ENCODE results near the gene SLC4A4. TPM values are rescaled to one million over a fixed set of nuclear protein-coding genes. Genes with fewer than 3 reads are reported as not detected.

The SLC4A4 gene
- total and polyA plus RNA-seq, 4 donors, result 3.0 to 36.7 (median 8.2) TPM

DNA sequence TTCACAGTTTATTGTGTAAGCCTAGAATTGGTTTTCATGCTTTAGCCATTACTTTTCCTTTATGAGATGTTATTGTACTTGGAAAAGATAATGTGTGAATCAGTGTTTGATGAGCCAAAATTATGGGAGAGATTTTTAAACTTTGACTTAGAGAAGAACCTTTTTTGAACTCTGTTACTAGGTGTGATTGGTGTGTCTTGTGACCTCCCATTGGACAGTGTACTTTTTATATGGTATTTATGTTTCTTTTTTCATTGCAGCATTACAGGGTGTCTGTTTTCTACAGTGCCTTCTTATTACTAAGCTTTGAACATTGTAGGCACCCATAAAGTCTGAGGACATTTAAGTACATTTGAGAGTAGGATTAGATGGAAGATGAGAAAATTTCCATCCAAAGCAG lies 91.1 kb downstream of the SLC4A4 start:
- DNase-seq (ENCODE audit: low spot score), result no peak
- peak overlapping the region; percentile 35 to 56 for H3K27ac ChIP-seq (ENCODE audit: low read depth in 1 of 2, low read length in 2 of 2)
- H3K27me3 ChIP-seq (ENCODE audit: control insufficient read depth in 4 of 4, insufficient read depth in 4 of 4, low read length in 3 of 4), result no peaks in the 10 kb centered on the region
- H3K9ac ChIP-seq (ENCODE audit: low read depth in 1 of 2, low read length in 2 of 2), result no peak overlapping the region
- H3K36me3 ChIP-seq (ENCODE audit: control insufficient read depth in 4 of 4, insufficient read depth in 3 of 4, low read depth in 1 of 4, low read length in 3 of 4), result no peaks in the 10 kb centered on the region
- TF ChIP-seq, protein P1, sequence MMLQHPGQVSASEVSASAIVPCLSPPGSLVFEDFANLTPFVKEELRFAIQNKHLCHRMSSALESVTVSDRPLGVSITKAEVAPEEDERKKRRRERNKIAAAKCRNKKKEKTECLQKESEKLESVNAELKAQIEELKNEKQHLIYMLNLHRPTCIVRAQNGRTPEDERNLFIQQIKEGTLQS (IDR thresholded peaks at IDR 0.05), result no peak
- no peak for TF ChIP-seq TAF1 (conservative IDR thresholded peaks at IDR 0.05)
- no peak for TF ChIP-seq RXRA (IDR thresholded peaks at IDR 0.05)
- TF ChIP-seq FOXA1 (IDR thresholded peaks at IDR 0.05), result no peak
- no peak for TF ChIP-seq JUND (IDR thresholded peaks at IDR 0.05)
- TF ChIP-seq RAD21 (IDR thresholded peaks at IDR 0.05), result no peak
- H3K4me3 ChIP-seq (ENCODE audit: low read depth in 1 of 3, low read length in 3 of 3), result no peak overlapping the region
- peaks cover 0 to 4% (median 0%) of the 10 kb centered on the region in 4 donors for H3K4me1 ChIP-seq (ENCODE audit: control insufficient read depth in 4 of 4, insufficient read depth in 4 of 4, low read length in 3 of 4)
- no peaks in the 10 kb centered on the region for H3K9me3 ChIP-seq (ENCODE audit: control insufficient read depth in 4 of 4, low read length in 3 of 4)

DNA sequence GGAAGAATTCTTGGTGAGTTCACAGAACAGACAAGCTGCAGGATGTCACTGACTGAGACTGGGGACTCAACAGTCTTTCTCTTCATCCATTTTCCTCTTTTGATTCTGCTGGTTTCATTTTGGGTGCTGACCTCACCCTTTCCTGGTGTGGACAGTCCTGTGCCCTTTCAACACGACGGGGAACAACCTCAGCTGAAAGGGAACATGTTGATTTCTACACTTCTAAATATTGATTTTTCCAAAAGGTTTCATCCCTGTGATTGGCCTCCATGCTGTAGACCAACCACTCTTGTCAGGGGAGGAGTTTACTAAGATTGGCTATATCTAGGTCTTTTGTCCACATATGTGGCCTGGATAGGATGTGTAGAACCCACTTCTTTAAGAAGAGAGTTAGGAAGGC lies 91.8 kb downstream of the SLC4A4 start:
- Histone ChIP-seq H3K36me3 (ENCODE audit: control insufficient read depth in 4 of 4, insufficient read depth in 3 of 4, low read depth in 1 of 4, low read length in 3 of 4) (no peaks in the 10 kb centered on the region), H3K27me3 (ENCODE audit: control insufficient read depth in 4 of 4, insufficient read depth in 4 of 4, low read length in 3 of 4) (no peaks in the 10 kb centered on the region), H3K9me3 (ENCODE audit: control insufficient read depth in 4 of 4, low read length in 3 of 4) (no peaks in the 10 kb centered on the region), H3K27ac (ENCODE audit: low read depth in 1 of 2, low read length in 2 of 2) (peak overlapping the region; percentile 35 to 56), H3K4me3 (ENCODE audit: low read depth in 1 of 3, low read length in 3 of 3) (no peak overlapping the region), H3K4me1 (ENCODE audit: control insufficient read depth in 4 of 4, insufficient read depth in 4 of 4, low read length in 3 of 4) (peaks cover 0 to 4% (median 0%) of the 10 kb centered on the region in 4 donors), H3K9ac (ENCODE audit: low read depth in 1 of 2, low read length in 2 of 2) (no peak overlapping the region)
- 30% methylated on average over 2 of the region's 2 CpGs for WGBS
- TF ChIP-seq, protein P2, sequence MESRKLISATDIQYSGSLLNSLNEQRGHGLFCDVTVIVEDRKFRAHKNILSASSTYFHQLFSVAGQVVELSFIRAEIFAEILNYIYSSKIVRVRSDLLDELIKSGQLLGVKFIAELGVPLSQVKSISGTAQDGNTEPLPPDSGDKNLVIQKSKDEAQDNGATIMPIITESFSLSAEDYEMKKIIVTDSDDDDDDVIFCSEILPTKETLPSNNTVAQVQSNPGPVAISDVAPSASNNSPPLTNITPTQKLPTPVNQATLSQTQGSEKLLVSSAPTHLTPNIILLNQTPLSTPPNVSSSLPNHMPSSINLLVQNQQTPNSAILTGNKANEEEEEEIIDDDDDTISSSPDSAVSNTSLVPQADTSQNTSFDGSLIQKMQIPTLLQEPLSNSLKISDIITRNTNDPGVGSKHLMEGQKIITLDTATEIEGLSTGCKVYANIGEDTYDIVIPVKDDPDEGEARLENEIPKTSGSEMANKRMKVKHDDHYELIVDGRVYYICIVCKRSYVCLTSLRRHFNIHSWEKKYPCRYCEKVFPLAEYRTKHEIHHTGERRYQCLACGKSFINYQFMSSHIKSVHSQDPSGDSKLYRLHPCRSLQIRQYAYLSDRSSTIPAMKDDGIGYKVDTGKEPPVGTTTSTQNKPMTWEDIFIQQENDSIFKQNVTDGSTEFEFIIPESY (IDR thresholded peaks at IDR 0.05), result peak; percentile 91
- TF ChIP-seq YY1 (IDR thresholded peaks at IDR 0.05), result peak; percentile 96
- TF ChIP-seq, protein P3, sequence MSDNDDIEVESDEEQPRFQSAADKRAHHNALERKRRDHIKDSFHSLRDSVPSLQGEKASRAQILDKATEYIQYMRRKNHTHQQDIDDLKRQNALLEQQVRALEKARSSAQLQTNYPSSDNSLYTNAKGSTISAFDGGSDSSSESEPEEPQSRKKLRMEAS (IDR thresholded peaks at IDR 0.05), result peak; percentile 82
- TF ChIP-seq, protein P4, sequence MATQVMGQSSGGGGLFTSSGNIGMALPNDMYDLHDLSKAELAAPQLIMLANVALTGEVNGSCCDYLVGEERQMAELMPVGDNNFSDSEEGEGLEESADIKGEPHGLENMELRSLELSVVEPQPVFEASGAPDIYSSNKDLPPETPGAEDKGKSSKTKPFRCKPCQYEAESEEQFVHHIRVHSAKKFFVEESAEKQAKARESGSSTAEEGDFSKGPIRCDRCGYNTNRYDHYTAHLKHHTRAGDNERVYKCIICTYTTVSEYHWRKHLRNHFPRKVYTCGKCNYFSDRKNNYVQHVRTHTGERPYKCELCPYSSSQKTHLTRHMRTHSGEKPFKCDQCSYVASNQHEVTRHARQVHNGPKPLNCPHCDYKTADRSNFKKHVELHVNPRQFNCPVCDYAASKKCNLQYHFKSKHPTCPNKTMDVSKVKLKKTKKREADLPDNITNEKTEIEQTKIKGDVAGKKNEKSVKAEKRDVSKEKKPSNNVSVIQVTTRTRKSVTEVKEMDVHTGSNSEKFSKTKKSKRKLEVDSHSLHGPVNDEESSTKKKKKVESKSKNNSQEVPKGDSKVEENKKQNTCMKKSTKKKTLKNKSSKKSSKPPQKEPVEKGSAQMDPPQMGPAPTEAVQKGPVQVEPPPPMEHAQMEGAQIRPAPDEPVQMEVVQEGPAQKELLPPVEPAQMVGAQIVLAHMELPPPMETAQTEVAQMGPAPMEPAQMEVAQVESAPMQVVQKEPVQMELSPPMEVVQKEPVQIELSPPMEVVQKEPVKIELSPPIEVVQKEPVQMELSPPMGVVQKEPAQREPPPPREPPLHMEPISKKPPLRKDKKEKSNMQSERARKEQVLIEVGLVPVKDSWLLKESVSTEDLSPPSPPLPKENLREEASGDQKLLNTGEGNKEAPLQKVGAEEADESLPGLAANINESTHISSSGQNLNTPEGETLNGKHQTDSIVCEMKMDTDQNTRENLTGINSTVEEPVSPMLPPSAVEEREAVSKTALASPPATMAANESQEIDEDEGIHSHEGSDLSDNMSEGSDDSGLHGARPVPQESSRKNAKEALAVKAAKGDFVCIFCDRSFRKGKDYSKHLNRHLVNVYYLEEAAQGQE (IDR thresholded peaks at IDR 0.05), result peak; percentile 76
- peak; percentile 84 to 94 for TF ChIP-seq EGR1 (IDR thresholded peaks at IDR 0.05; ENCODE audit: low read depth in 2 of 2)
- peak; percentile 84 for TF ChIP-seq FOXA1 (IDR thresholded peaks at IDR 0.05)
- TF ChIP-seq HNF4G (IDR thresholded peaks at IDR 0.05), result no peak
- peak; percentile 86 for TF ChIP-seq SP1 (IDR thresholded peaks at IDR 0.05)
- no peak for TF ChIP-seq GABPA (IDR thresholded peaks at IDR 0.05 in 1 of 2, conservative IDR thresholded peaks at IDR 0.05 in 1 of 2)
- peak; percentile 88 to 94 for TF ChIP-seq RXRA (IDR thresholded peaks at IDR 0.05)
- peak; percentile 49 for TF ChIP-seq TAF1 (conservative IDR thresholded peaks at IDR 0.05)
- TF ChIP-seq, protein P5, sequence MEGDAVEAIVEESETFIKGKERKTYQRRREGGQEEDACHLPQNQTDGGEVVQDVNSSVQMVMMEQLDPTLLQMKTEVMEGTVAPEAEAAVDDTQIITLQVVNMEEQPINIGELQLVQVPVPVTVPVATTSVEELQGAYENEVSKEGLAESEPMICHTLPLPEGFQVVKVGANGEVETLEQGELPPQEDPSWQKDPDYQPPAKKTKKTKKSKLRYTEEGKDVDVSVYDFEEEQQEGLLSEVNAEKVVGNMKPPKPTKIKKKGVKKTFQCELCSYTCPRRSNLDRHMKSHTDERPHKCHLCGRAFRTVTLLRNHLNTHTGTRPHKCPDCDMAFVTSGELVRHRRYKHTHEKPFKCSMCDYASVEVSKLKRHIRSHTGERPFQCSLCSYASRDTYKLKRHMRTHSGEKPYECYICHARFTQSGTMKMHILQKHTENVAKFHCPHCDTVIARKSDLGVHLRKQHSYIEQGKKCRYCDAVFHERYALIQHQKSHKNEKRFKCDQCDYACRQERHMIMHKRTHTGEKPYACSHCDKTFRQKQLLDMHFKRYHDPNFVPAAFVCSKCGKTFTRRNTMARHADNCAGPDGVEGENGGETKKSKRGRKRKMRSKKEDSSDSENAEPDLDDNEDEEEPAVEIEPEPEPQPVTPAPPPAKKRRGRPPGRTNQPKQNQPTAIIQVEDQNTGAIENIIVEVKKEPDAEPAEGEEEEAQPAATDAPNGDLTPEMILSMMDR (IDR thresholded peaks at IDR 0.05; ENCODE audit: low read depth, low read length, missing input control), result no peak
- TF ChIP-seq, protein P1 (IDR thresholded peaks at IDR 0.05), result peak; percentile 92
- peak; percentile 79 to 80 for TF ChIP-seq HNF4A (conservative IDR thresholded peaks at IDR 0.05)
- TF ChIP-seq JUND (IDR thresholded peaks at IDR 0.05), result peak; percentile 85 to 93
- peak; percentile 86 for TF ChIP-seq FOXA2 (IDR thresholded peaks at IDR 0.05)
- TF ChIP-seq NR2F2 (IDR thresholded peaks at IDR 0.05), result peak; percentile 52
- peak; percentile 61 to 71 for TF ChIP-seq RAD21 (IDR thresholded peaks at IDR 0.05)
- no peak for DNase-seq (ENCODE audit: low spot score)

Data from liver (tissue), 9 donors.